ENCODE data around the gene MMP19.

DNA sequence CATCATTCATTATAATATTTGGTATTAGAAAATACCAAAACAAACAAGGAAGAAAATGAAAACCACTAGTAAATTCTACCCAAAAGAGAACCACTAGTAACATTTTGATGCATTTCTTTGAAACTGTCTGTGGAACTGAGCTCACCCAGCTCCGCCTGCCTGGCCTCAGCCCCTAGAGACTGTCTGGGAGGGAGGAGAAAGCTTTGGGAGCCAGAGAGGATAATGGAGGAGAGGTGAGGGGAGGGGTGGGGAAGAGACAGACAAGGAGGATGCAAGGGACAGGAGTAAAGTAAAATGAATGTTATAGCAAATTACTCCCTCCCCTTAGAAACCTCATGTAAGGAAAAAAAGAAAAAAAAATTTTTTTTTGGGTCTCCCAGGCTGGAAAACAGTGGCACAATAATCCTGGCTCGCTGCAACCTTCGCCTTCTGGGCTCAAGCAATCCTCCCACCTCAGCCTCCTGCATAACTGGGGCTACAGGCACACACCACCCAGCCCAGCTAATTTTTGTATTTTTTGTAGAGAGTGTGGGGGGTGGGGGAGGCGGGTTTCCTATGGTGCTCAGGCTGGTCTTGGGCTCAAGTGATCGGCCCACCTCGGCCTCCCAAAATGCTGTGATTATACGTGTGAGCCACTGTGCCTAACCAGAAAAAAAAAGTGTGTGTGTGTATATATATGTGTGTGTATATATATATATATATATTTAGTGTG is 3.2 kb upstream of the MMP19 start:
- TF ChIP-seq, protein P1, sequence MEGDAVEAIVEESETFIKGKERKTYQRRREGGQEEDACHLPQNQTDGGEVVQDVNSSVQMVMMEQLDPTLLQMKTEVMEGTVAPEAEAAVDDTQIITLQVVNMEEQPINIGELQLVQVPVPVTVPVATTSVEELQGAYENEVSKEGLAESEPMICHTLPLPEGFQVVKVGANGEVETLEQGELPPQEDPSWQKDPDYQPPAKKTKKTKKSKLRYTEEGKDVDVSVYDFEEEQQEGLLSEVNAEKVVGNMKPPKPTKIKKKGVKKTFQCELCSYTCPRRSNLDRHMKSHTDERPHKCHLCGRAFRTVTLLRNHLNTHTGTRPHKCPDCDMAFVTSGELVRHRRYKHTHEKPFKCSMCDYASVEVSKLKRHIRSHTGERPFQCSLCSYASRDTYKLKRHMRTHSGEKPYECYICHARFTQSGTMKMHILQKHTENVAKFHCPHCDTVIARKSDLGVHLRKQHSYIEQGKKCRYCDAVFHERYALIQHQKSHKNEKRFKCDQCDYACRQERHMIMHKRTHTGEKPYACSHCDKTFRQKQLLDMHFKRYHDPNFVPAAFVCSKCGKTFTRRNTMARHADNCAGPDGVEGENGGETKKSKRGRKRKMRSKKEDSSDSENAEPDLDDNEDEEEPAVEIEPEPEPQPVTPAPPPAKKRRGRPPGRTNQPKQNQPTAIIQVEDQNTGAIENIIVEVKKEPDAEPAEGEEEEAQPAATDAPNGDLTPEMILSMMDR (conservative IDR thresholded peaks at IDR 0.05; ENCODE audit: low read depth, low read length), result no peak
- no peak for TF ChIP-seq CEBPB (IDR thresholded peaks at IDR 0.05; ENCODE audit: low read depth, low read length)
- no peak for TF ChIP-seq POLR2A (IDR thresholded peaks at IDR 0.05; ENCODE audit: low read depth, low read length)
- TF ChIP-seq SMC3 (IDR thresholded peaks at IDR 0.05; ENCODE audit: low read depth, low read length), result no peak
- TF ChIP-seq, protein P2, sequence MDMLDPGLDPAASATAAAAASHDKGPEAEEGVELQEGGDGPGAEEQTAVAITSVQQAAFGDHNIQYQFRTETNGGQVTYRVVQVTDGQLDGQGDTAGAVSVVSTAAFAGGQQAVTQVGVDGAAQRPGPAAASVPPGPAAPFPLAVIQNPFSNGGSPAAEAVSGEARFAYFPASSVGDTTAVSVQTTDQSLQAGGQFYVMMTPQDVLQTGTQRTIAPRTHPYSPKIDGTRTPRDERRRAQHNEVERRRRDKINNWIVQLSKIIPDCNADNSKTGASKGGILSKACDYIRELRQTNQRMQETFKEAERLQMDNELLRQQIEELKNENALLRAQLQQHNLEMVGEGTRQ (IDR thresholded peaks at IDR 0.05; ENCODE audit: low read depth, low read length), result no peak
- TF ChIP-seq RFX5 (IDR thresholded peaks at IDR 0.05; ENCODE audit: low read depth, low read length), result no peak
- TF ChIP-seq RAD21 (IDR thresholded peaks at IDR 0.05; ENCODE audit: low read length), result no peak
- TF ChIP-seq ELK1 (IDR thresholded peaks at IDR 0.05; ENCODE audit: borderline replicate concordance, low read depth, low read length), result no peak
- TF ChIP-seq BHLHE40 (IDR thresholded peaks at IDR 0.05; ENCODE audit: low read depth, low read length), result no peak
- TF ChIP-seq MAZ (IDR thresholded peaks at IDR 0.05; ENCODE audit: borderline replicate concordance, low read depth, low read length), result no peak
- TF ChIP-seq RCOR1 (IDR thresholded peaks at IDR 0.05; ENCODE audit: insufficient replicate concordance, low read length), result no peak
- no peak for TF ChIP-seq CHD1 (IDR thresholded peaks at IDR 0.05; ENCODE audit: low read depth, low read length)
